WTC11 (cell line): ENCODE data around the gene NDUFC2. TPM values are rescaled to one million over a fixed set of nuclear protein-coding genes. Genes with fewer than 3 reads are reported as not detected.

Experiments
- ATAC-seq: fragments of 200-7000 bp; cut with Tn5 transposase; 2 replicates; pipeline ENCODE4 v1.10.0; 2021; ENCODE audit warnings: mild to moderate bottlenecking, moderate library complexity
- CTCF ChIA-PET: fragments of 300-600 bp; sonication (Branson Sonifier 250); formaldehyde crosslinking; loops from one replicate; lab custom pipeline; 2021; ENCODE audit warnings: antibody characterized with exemption; lab: Charles Lee
- POLR2A ChIA-PET: fragments of 350-600 bp; sonication (Branson Sonifier 250); formaldehyde crosslinking; loops from one replicate; lab custom pipeline; 2021; ENCODE audit warnings: antibody characterized with exemption; lab: Charles Lee
- DNase-seq: peaks from one replicate; pipeline ENCODE4 v3.0.0; 2021; ENCODE audit warnings: low spot score
- H3K27ac Mint-ChIP-seq: 2 replicates; pipeline ENCODE4 v1.8.0; 2021; ENCODE audit warnings: mixed read lengths
- H3K27me3 Mint-ChIP-seq: 2 replicates; pipeline ENCODE4 v1.8.0; 2021; ENCODE audit warnings: low read depth, mild to moderate bottlenecking, moderate library complexity, mixed read lengths
- H3K36me3 Mint-ChIP-seq: 2 replicates; pipeline ENCODE4 v1.8.0; 2021; ENCODE audit warnings: mixed read lengths
- H3K4me1 Mint-ChIP-seq: 2 replicates; pipeline ENCODE4 v1.8.0; 2022; ENCODE audit warnings: mixed read lengths
- H3K4me3 Mint-ChIP-seq: 2 replicates; pipeline ENCODE4 v1.8.0; 2021; ENCODE audit warnings: mild to moderate bottlenecking, moderate library complexity, mixed read lengths
- H3K9me3 Mint-ChIP-seq: 2 replicates; pipeline ENCODE4 v1.8.0; 2021; ENCODE audit warnings: mixed read lengths
- ATF1 ChIP-seq: sonication (generic); formaldehyde crosslinking; IDR thresholded peaks from 2 replicates; pipeline ENCODE4 v1.8.1; 2023; ENCODE audit warnings: mild to moderate bottlenecking, moderate library complexity, missing genetic modification reagents
- ATF3 ChIP-seq: sonication (generic); formaldehyde crosslinking; conservative IDR thresholded peaks from 2 replicates; pipeline ENCODE4 v1.8.1; 2022; ENCODE audit warnings: mild to moderate bottlenecking, missing genetic modification reagents
- CBFB ChIP-seq: sonication (generic); formaldehyde crosslinking; IDR thresholded peaks from 2 replicates; pipeline ENCODE4 v1.8.1; 2022; ENCODE audit warnings: mild to moderate bottlenecking, low read depth, missing genetic modification reagents
- CDX4 ChIP-seq: fragments of 250-450 bp; sonication (Bioruptor Pico); IDR thresholded peaks from 2 replicates; pipeline ENCODE4 v1.9.0; 2021; ENCODE audit warnings: moderate library complexity, mild to moderate bottlenecking, inconsistent platforms, borderline replicate concordance
- ELF4 ChIP-seq: sonication (generic); formaldehyde crosslinking; IDR thresholded peaks from 2 replicates; pipeline ENCODE4 v1.8.1; 2022; ENCODE audit warnings: low read depth, mild to moderate bottlenecking, moderate library complexity, missing genetic modification reagents
- ESRRA ChIP-seq: sonication (generic); formaldehyde crosslinking; IDR thresholded peaks from 2 replicates; pipeline ENCODE4 v1.8.1; 2022; ENCODE audit warnings: mild to moderate bottlenecking, missing genetic modification reagents, borderline replicate concordance
- FOXK1 ChIP-seq: sonication (generic); formaldehyde crosslinking; IDR thresholded peaks from 2 replicates; pipeline ENCODE4 v1.8.0; 2022; ENCODE audit warnings: mild to moderate bottlenecking, moderate library complexity, missing genetic modification reagents
- GRHL2 ChIP-seq: fragments of 250-450 bp; sonication (Bioruptor Pico); IDR thresholded peaks from 2 replicates; pipeline ENCODE4 v1.8.0; 2022; ENCODE audit warnings: mild to moderate bottlenecking, moderate library complexity; ENCODE audit not compliant: insufficient replicate concordance, severe bottlenecking
- JUN ChIP-seq: sonication (generic); formaldehyde crosslinking; IDR thresholded peaks from 2 replicates; pipeline ENCODE4 v1.8.0; 2023; ENCODE audit warnings: mild to moderate bottlenecking, missing genetic modification reagents
- KAT7 ChIP-seq: sonication (generic); formaldehyde crosslinking; IDR thresholded peaks from 2 replicates; pipeline ENCODE4 v1.8.1; 2023; ENCODE audit warnings: missing genetic modification reagents, mild to moderate bottlenecking, borderline replicate concordance
- MXD4 ChIP-seq: fragments of 250-450 bp; sonication (Bioruptor Pico); IDR thresholded peaks from 2 replicates; pipeline ENCODE4 v1.8.0; 2021; ENCODE audit warnings: mild to moderate bottlenecking, moderate library complexity, borderline replicate concordance
- OVOL2 ChIP-seq: fragments of 250-450 bp; sonication (Bioruptor Pico); IDR thresholded peaks from 2 replicates; pipeline ENCODE4 v1.9.0; 2021; ENCODE audit warnings: mild to moderate bottlenecking, borderline replicate concordance
- PRRX2 ChIP-seq: fragments of 250-450 bp; sonication (Bioruptor Pico); IDR thresholded peaks from 2 replicates; pipeline ENCODE4 v1.8.0; 2021; ENCODE audit warnings: mild to moderate bottlenecking
- TEAD1 ChIP-seq: sonication (generic); formaldehyde crosslinking; IDR thresholded peaks from 2 replicates; pipeline ENCODE4 v1.8.0; 2022; ENCODE audit warnings: mild to moderate bottlenecking, missing genetic modification reagents
- USF1 ChIP-seq: sonication (generic); formaldehyde crosslinking; IDR thresholded peaks from 2 replicates; pipeline ENCODE4 v1.8.0; 2022; ENCODE audit warnings: mild to moderate bottlenecking, missing genetic modification reagents
- ZBTB43 ChIP-seq: sonication (generic); formaldehyde crosslinking; IDR thresholded peaks from 2 replicates; pipeline ENCODE4 v1.8.1; 2023; ENCODE audit warnings: mild to moderate bottlenecking, missing genetic modification reagents
- ZMAT4 ChIP-seq: fragments of 250-450 bp; sonication (Bioruptor Pico); IDR thresholded peaks from 2 replicates; pipeline ENCODE4 v1.9.0; 2021; ENCODE audit warnings: mild to moderate bottlenecking
- ZNF281 ChIP-seq: sonication (generic); formaldehyde crosslinking; IDR thresholded peaks from 2 replicates; pipeline ENCODE4 v1.8.0; 2023; ENCODE audit warnings: mild to moderate bottlenecking, missing genetic modification reagents
- ZNF512 ChIP-seq: sonication (generic); formaldehyde crosslinking; IDR thresholded peaks from 2 replicates; pipeline ENCODE4 v1.8.1; 2022; ENCODE audit warnings: missing genetic modification reagents, borderline replicate concordance
- ZNF532 ChIP-seq: fragments of 250-450 bp; sonication (Bioruptor Pico); IDR thresholded peaks from 2 replicates; pipeline ENCODE4 v1.9.0; 2021; ENCODE audit warnings: mild to moderate bottlenecking, borderline replicate concordance
- total RNA-seq: library from RNA; stranded (reverse); gene quantifications from 3 replicates; pipeline ENCODE4 v1.2.3, GENCODE V29; 2021

Gene NDUFC2
- total RNA-seq, 1 experiment from 2014 or later, result 215 TPM

GRCh38 chr11:78100261-78100660 is 20.6 kb upstream of the NDUFC2 start:
- POLR2A ChIA-PET, result no interaction called here
- H3K27me3 Mint-ChIP-seq, result no peaks in the 10 kb centered on the region
- no peaks in the 10 kb centered on the region for H3K9me3 Mint-ChIP-seq
- no peak overlapping the region for H3K27ac Mint-ChIP-seq
- no peak for ATAC-seq
- H3K4me3 Mint-ChIP-seq, result no peak overlapping the region
- H3K36me3 Mint-ChIP-seq, result peaks cover 42% of the 10 kb centered on the region
- TF ChIP-seq ZNF532 (CRISPR knock-in tag) (no peak), ELF4 (CRISPR knock-in tag) (no peak), FOXK1 (CRISPR knock-in tag) (no peak), JUN (no peak), OVOL2 (no peak), ATF3 (CRISPR knock-in tag) (no peak)
- no peak for DNase-seq
- no peaks in the 10 kb centered on the region for H3K4me1 Mint-ChIP-seq
- CTCF ChIA-PET, result no interaction called here

- ChIA-PET CTCF (no interaction called here), POLR2A (no interaction called here)
- no peak for DNase-seq
- Mint-ChIP-seq H3K27me3 (no peaks in the 10 kb centered on the region), H3K9me3 (no peaks in the 10 kb centered on the region), H3K4me1 (no peaks in the 10 kb centered on the region), H3K36me3 (peaks cover 45% of the 10 kb centered on the region), H3K4me3 (no peak overlapping the region), H3K27ac (no peak overlapping the region)
- no peak for TF ChIP-seq CDX4 (CRISPR knock-in tag)
- TF ChIP-seq MXD4 (CRISPR knock-in tag), result no peak
- no peak for TF ChIP-seq ATF1
- no peak for TF ChIP-seq GRHL2 (CRISPR knock-in tag)
- TF ChIP-seq TEAD1, result no peak
- TF ChIP-seq CBFB (CRISPR knock-in tag), result no peak
- TF ChIP-seq ESRRA, result no peak
- ATAC-seq, result no peak
Observed at GRCh38 chr11:78099666-78100065, 20.0 kb upstream of the NDUFC2 start.

GRCh38 chr11:78097666-78098385 is 18.2 kb upstream of the NDUFC2 start:
- ChIA-PET POLR2A (no interaction called here), CTCF (no interaction called here)
- Mint-ChIP-seq H3K36me3 (peaks cover 38% of the 10 kb centered on the region), H3K9me3 (no peaks in the 10 kb centered on the region), H3K4me3 (no peak overlapping the region), H3K27ac (no peak overlapping the region), H3K27me3 (no peaks in the 10 kb centered on the region), H3K4me1 (no peaks in the 10 kb centered on the region)
- DNase-seq (no peak), ATAC-seq (no peak)
- TF ChIP-seq ZNF281 (no peak), ZMAT4 (CRISPR knock-in tag) (no peak), ESRRA (no peak), KAT7 (CRISPR knock-in tag) (no peak), PRRX2 (no peak), ZBTB43 (CRISPR knock-in tag) (no peak), ZNF512 (CRISPR knock-in tag) (no peak), USF1 (CRISPR knock-in tag) (no peak)
